ENCODE results near the gene STARD5.

DNA sequence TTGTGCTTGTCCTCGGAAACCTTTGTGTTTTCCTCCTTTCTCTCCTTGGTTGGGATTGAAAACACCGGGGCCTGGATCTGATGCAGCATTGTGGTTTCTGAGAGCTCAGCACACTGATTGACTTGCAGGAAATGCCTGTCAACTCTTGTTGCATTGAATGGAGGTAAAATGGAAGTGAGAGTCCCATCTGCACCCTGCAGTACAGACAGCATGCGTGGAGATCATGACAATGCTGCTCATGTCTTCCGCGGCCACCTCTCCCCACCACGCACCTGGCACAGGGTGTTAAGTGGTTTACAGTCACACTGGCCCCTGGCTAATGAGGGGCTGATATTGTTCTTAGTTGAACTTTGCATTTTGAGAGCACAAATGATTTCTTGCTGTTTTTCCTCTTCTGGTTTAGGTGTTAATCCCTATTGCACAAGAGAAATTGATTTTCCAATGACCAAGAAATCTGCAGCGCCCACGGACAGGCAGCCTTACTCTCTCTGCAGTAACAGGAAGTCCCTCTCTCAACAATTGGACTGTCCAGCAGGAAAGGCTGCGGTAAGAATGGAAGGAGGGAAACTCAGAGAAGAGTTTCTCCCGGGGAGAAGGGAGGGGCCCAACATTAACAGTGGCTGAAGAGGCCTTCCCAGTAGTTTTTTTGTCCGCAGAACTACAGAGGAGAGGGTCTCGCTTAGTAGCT is 58.5 kb downstream of the STARD5 start:
- no peak for TF ChIP-seq POLR2A (IDR thresholded peaks at IDR 0.05)
- TF ChIP-seq, protein P1, sequence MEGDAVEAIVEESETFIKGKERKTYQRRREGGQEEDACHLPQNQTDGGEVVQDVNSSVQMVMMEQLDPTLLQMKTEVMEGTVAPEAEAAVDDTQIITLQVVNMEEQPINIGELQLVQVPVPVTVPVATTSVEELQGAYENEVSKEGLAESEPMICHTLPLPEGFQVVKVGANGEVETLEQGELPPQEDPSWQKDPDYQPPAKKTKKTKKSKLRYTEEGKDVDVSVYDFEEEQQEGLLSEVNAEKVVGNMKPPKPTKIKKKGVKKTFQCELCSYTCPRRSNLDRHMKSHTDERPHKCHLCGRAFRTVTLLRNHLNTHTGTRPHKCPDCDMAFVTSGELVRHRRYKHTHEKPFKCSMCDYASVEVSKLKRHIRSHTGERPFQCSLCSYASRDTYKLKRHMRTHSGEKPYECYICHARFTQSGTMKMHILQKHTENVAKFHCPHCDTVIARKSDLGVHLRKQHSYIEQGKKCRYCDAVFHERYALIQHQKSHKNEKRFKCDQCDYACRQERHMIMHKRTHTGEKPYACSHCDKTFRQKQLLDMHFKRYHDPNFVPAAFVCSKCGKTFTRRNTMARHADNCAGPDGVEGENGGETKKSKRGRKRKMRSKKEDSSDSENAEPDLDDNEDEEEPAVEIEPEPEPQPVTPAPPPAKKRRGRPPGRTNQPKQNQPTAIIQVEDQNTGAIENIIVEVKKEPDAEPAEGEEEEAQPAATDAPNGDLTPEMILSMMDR (IDR thresholded peaks at IDR 0.05), result no peak
